Adrenal gland (tissue), 5 donors: ENCODE results near the gene FAM76A.

Source experiments
- CTCF ChIP-seq, 6 experiments: fragments of 450-650 bp in 4 of 6; fragments of 200-600 bp in 2 of 6; sonication (generic) in 1 of 6; IDR thresholded peaks; 1 replicate in 5 of 6; 2 replicates in 1 of 6; pipeline versions ENCODE4 v1.5.1 to v1.8.0; 2016 to 2021; ENCODE audit warnings: antibody characterized with exemption in 6 of 6, mild to moderate bottlenecking in 2 of 6, moderate library complexity in 1 of 6
- POLR2A ChIP-seq, 2 donors: fragments of 450-650 bp; IDR thresholded peaks; one replicate each; pipeline ENCODE4 v1.6.1; 2017; ENCODE audit warnings: antibody characterized with exemption in 2 of 2, mild to moderate bottlenecking in 2 of 2, moderate library complexity in 1 of 2
- donor health status: DM: no; HTN: no; CAD: no.

GRCh38 chr1:27804791-27805190 is 79.0 kb downstream of the FAM76A start:
- TF ChIP-seq CTCF (IDR thresholded peaks at IDR 0.05) = no peak
- TF ChIP-seq POLR2A (IDR thresholded peaks at IDR 0.05) = no peak
